Measurements from ENCODE around the gene YTHDF2. TPM values are rescaled to one million over a fixed set of nuclear protein-coding genes. Genes with fewer than 3 reads are reported as not detected.

The YTHDF2 gene
- total and polyA plus RNA-seq, 2 donors (not counting 1 experiment from before 2014, with no cell fraction given) = 26.3 to 58.8 TPM

DNA sequence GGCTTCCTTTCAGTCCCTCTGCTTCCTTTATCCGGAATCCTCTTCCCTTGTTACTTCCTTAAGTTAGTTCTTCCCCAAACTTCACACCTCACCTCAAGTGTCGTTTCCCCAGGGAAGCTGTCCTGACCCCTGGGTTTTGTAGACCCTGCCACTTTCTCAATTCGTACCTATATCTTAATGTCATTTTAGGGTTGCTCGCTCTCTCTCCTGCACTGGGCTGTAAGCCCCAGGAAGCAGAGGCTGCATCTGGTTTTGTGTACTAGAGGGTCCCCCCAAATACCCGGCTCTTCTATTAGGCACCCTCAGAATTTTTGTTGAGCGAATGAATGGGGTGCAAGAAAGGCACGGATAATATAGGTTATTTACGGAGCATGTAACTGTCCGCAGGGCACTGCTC, 74.6 kb downstream of the YTHDF2 start:
- Histone ChIP-seq H3K4me2 (replicated peaks; ENCODE audit: low read depth, low read length, poor library complexity, severe bottlenecking) (no peak overlapping the region), H3K27me3 (replicated peaks in 1 of 4; ENCODE audit: control extremely low read depth in 1 of 4, control insufficient read depth in 3 of 4, insufficient read depth in 4 of 4, low read length in 3 of 4) (peaks cover 0 to 51% (median 20%) of the 10 kb centered on the region in 4 experiments), H2AFZ (ENCODE audit: insufficient read depth, low read depth, low read length, poor library complexity, severe bottlenecking) (no peak overlapping the region), H3K4me3 (ENCODE audit: control extremely low read depth in 1 of 5, extremely low read depth in 1 of 5, insufficient read depth in 1 of 5, low read depth in 2 of 5, low read length in 4 of 5) (no peak overlapping the region), H3K27ac (ENCODE audit: low read length in 2 of 2) (no peak overlapping the region), H3K9me3 (ENCODE audit: control extremely low read depth in 1 of 3, control insufficient read depth in 2 of 3, insufficient read depth in 1 of 3, low read length in 2 of 3) (no peaks in the 10 kb centered on the region), H4K20me1 (ENCODE audit: control insufficient read depth, insufficient read depth, low read length, poor library complexity, severe bottlenecking) (no peaks in the 10 kb centered on the region), H3K36me3 (replicated peaks in 1 of 2; ENCODE audit: control extremely low read depth in 1 of 2, control insufficient read depth in 1 of 2, extremely low read depth in 1 of 2, insufficient read depth in 2 of 2, low read length in 1 of 2) (no peaks in the 10 kb centered on the region), H3K79me2 (ENCODE audit: control insufficient read depth, insufficient read depth, low read length) (no peaks in the 10 kb centered on the region), H3K9ac (ENCODE audit: low read length) (no peak overlapping the region), H3K4me1 (ENCODE audit: control insufficient read depth in 2 of 2, insufficient read depth in 2 of 2, low read length in 2 of 2) (peaks cover 0 to 4% of the 10 kb centered on the region in 2 donors)
- no peak overlapping the region for H3K4me3 Mint-ChIP-seq
- CTCF ChIA-PET = no interaction called here
- intact Hi-C loops (cut with micrococcal nuclease) = no loop called here
- H3K27me3 Mint-ChIP-seq = peaks cover 54% of the 10 kb centered on the region
- DNase-seq (no peak), ATAC-seq (ENCODE audit: low read depth) (no peak)
- H3K4me1 Mint-ChIP-seq = peaks cover 6% of the 10 kb centered on the region
- H3K9me3 Mint-ChIP-seq (ENCODE audit: insufficient read depth) = no peaks in the 10 kb centered on the region
- 53% methylated on average over 4 of the region's 9 CpGs for WGBS (ENCODE audit: insufficient coverage)
- TF ChIP-seq EZH2 (IDR thresholded peaks at IDR 0.05; ENCODE audit: borderline replicate concordance, insufficient read depth, low read depth, low read length, poor library complexity, severe bottlenecking) = no peak
- TF ChIP-seq, protein P1, sequence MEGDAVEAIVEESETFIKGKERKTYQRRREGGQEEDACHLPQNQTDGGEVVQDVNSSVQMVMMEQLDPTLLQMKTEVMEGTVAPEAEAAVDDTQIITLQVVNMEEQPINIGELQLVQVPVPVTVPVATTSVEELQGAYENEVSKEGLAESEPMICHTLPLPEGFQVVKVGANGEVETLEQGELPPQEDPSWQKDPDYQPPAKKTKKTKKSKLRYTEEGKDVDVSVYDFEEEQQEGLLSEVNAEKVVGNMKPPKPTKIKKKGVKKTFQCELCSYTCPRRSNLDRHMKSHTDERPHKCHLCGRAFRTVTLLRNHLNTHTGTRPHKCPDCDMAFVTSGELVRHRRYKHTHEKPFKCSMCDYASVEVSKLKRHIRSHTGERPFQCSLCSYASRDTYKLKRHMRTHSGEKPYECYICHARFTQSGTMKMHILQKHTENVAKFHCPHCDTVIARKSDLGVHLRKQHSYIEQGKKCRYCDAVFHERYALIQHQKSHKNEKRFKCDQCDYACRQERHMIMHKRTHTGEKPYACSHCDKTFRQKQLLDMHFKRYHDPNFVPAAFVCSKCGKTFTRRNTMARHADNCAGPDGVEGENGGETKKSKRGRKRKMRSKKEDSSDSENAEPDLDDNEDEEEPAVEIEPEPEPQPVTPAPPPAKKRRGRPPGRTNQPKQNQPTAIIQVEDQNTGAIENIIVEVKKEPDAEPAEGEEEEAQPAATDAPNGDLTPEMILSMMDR (IDR thresholded peaks at IDR 0.05) = no peak
- POLR2A ChIA-PET = no interaction called here
- no peak overlapping the region for H3K27ac Mint-ChIP-seq

DNA sequence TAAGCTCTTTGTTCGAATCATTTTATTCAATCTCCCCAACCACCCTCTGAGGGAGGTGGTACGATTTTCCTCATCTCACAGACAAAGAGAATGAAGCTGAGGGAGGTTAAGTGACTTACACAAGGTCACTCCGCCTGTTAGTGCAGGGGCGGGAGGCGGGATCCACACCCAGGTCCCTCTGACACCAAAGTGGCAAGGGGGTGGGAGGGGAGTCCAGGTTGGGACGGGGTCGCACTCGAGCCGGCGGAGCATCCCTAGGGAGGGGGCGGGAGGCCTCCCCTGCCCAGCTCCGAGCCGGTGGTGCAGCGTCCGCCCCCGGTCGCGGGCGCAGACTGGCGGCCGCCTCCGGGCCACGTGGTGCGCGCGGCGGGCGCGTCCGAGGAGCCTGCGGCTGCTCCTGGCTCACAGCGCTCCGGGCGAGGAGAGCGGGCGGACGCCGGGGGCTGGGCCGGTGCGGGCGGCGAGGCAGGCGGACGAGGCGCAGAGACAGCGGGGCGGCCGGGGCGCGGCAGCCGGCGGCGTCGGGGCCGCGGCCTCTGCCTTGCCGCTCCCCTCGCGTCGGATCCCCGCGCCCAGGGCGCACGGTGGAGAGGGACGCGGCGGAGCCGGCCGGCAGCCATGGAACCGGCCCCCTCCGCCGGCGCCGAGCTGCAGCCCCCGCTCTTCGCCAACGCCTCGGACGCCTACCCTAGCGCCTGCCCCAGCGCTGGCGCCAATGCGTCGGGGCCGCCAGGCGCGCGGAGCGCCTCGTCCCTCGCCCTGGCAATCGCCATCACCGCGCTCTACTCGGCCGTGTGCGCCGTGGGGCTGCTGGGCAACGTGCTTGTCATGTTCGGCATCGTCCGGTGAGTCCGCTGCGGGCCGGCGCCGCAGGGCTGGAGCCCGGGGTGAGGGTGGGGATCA, 75.3 kb downstream of the YTHDF2 start, which contains the start of gene OPRD1:
TSS of gene OPRD1 (plus strand) at position 405 of the 903 bp plus-strand sequence. CDS start at position 619, 214 bp downstream.
- no peak for ATAC-seq (ENCODE audit: low read depth)
- Histone ChIP-seq H3K27ac (ENCODE audit: low read length in 2 of 2) (no peak within 1 kb of the TSS), H3K27me3 (replicated peaks in 1 of 4; ENCODE audit: control extremely low read depth in 1 of 4, control insufficient read depth in 3 of 4, insufficient read depth in 4 of 4, low read length in 3 of 4) (peaks cover 0 to 52% (median 20%) of the 10 kb centered on the region in 4 experiments), H3K36me3 (replicated peaks in 1 of 2; ENCODE audit: control extremely low read depth in 1 of 2, control insufficient read depth in 1 of 2, extremely low read depth in 1 of 2, insufficient read depth in 2 of 2, low read length in 1 of 2) (no peaks in the 10 kb centered on the region), H2AFZ (ENCODE audit: insufficient read depth, low read depth, low read length, poor library complexity, severe bottlenecking) (no peak within 1 kb of the TSS), H3K9me3 (ENCODE audit: control extremely low read depth in 1 of 3, control insufficient read depth in 2 of 3, insufficient read depth in 1 of 3, low read length in 2 of 3) (no peaks in the 10 kb centered on the region), H3K4me2 (replicated peaks; ENCODE audit: low read depth, low read length, poor library complexity, severe bottlenecking) (no peak within 1 kb of the TSS), H3K4me3 (ENCODE audit: control extremely low read depth in 1 of 5, extremely low read depth in 1 of 5, insufficient read depth in 1 of 5, low read depth in 2 of 5, low read length in 4 of 5) (no peak within 1 kb of the TSS), H3K4me1 (ENCODE audit: control insufficient read depth in 2 of 2, insufficient read depth in 2 of 2, low read length in 2 of 2) (peaks cover 0 to 4% of the 10 kb centered on the region in 2 donors), H3K79me2 (ENCODE audit: control insufficient read depth, insufficient read depth, low read length) (no peaks in the 10 kb centered on the region), H4K20me1 (ENCODE audit: control insufficient read depth, insufficient read depth, low read length, poor library complexity, severe bottlenecking) (no peaks in the 10 kb centered on the region), H3K9ac (ENCODE audit: low read length) (no peak within 1 kb of the TSS)
- 4% methylated on average over 106 of the region's 108 CpGs for WGBS (ENCODE audit: insufficient coverage)
- intact Hi-C loops (cut with micrococcal nuclease) = no loop called here
- ChIA-PET POLR2A (no interaction called here), CTCF (no interaction called here)
- Mint-ChIP-seq H3K27me3 (peaks cover 54% of the 10 kb centered on the region), H3K27ac (no peak within 1 kb of the TSS), H3K4me1 (peaks cover 6% of the 10 kb centered on the region), H3K9me3 (ENCODE audit: insufficient read depth) (no peaks in the 10 kb centered on the region), H3K4me3 (no peak within 1 kb of the TSS)
- TF ChIP-seq, protein P1 (IDR thresholded peaks at IDR 0.05) = no peak
- no peak for TF ChIP-seq EZH2 (IDR thresholded peaks at IDR 0.05; ENCODE audit: borderline replicate concordance, insufficient read depth, low read depth, low read length, poor library complexity, severe bottlenecking)
- DNase-seq = no peak

Data from B cell (primary cell).